Muscle of leg (tissue), 11 donors: ENCODE measurements around the gene PLCD3. TPM values are rescaled to one million over a fixed set of nuclear protein-coding genes. Genes with fewer than 3 reads are reported as not detected.

Source experiments
- DNase-seq: peaks from one replicate; pipeline ENCODE4 v3.0.0; 2013
- H3K27ac ChIP-seq: one replicate; pipeline ENCODE4 v1.5.1; 2013; ENCODE audit warnings: mild to moderate bottlenecking, low read length, control low read depth
- H3K27me3 ChIP-seq: one replicate; pipeline ENCODE4 v1.6.1; 2013; ENCODE audit warnings: low read length; ENCODE audit not compliant: control insufficient read depth, insufficient read depth
- H3K36me3 ChIP-seq: one replicate; pipeline ENCODE4 v1.6.1; 2013; ENCODE audit warnings: low read length; ENCODE audit not compliant: control insufficient read depth, insufficient read depth
- H3K4me1 ChIP-seq: one replicate; pipeline ENCODE4 v1.6.1; 2013; ENCODE audit warnings: low read length; ENCODE audit not compliant: control insufficient read depth, insufficient read depth
- H3K4me3 ChIP-seq: one replicate; pipeline ENCODE4 v1.5.1; 2013; ENCODE audit warnings: low read length, control low read depth
- H3K9me3 ChIP-seq: replicated peaks from 2 replicates; pipeline ENCODE4 v1.6.1; 2013; ENCODE audit warnings: low read depth, low read length; ENCODE audit not compliant: control insufficient read depth
- WGBS: methylation state at CpG from one replicate; pipeline ENCODE4 v1.1.5; 2013; ENCODE audit warnings: missing lambda C conversion rate; ENCODE audit not compliant: insufficient coverage; 5-methylcytosine and 5-hydroxymethylcytosine counted together
- polyA plus RNA-seq, 8 donors: library from polyadenylated mRNA; unstranded; fragments of 120-200 nt; gene quantifications; one replicate each; pipeline versions ENCODE4 v1.2.1 to v1.2.3, GENCODE V29; 2013; ENCODE audit warnings: inconsistent platforms in 1 of 8, low replicate concordance in 1 of 8; ENCODE audit not compliant: insufficient read length in 8 of 8, insufficient read depth in 1 of 8
- total RNA-seq: library from RNA; stranded (reverse); fragments of 120-200 nt; gene quantifications from one replicate; pipeline ENCODE4 v1.2.4, GENCODE V29; 2013

PLCD3 gene
- total and polyA plus RNA-seq, 9 donors, result 15.1 to 53.0 (median 39.4) TPM

GRCh38 chr17:45149669-45150664 lies 17.7 kb upstream of the PLCD3 start:
- H3K4me3 ChIP-seq, result peak overlapping the region; percentile 90
- H3K4me1 ChIP-seq, result peaks cover 29% of the 10 kb centered on the region
- peak; percentile 91 for DNase-seq
- under 1% methylated on average over 35 of the region's 56 CpGs for WGBS
- H3K36me3 ChIP-seq, result no peaks in the 10 kb centered on the region
- no peaks in the 10 kb centered on the region for H3K9me3 ChIP-seq
- H3K27me3 ChIP-seq, result no peaks in the 10 kb centered on the region
- peak overlapping the region; percentile 97 for H3K27ac ChIP-seq

DNA sequence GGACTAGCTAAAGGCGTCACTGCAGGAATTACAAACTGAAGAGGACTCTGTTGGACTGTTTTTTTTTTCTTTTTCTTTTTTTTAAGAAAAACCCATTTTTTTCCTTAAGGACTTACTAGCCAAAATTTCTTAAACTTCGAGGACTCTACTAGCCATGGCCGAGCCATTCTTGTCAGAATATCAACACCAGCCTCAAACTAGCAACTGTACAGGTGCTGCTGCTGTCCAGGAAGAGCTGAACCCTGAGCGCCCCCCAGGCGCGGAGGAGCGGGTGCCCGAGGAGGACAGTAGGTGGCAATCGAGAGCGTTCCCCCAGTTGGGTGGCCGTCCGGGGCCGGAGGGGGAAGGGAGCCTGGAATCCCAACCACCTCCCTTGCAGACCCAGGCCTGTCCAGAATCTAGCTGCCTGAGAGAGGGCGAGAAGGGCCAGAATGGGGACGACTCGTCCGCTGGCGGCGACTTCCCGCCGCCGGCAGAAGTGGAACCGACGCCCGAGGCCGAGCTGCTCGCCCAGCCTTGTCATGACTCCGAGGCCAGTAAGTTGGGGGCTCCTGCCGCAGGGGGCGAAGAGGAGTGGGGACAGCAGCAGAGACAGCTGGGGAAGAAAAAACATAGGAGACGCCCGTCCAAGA lies 16.8 kb upstream of the PLCD3 start:
- no peaks in the 10 kb centered on the region for H3K9me3 ChIP-seq
- peak overlapping the region; percentile 90 for H3K4me3 ChIP-seq
- H3K36me3 ChIP-seq, result no peaks in the 10 kb centered on the region
- 0% methylated on average over 22 of the region's 32 CpGs for WGBS
- H3K4me1 ChIP-seq, result peaks cover 35% of the 10 kb centered on the region
- peak overlapping the region; percentile 97 for H3K27ac ChIP-seq
- H3K27me3 ChIP-seq, result no peaks in the 10 kb centered on the region
- DNase-seq, result peak; percentile 96

DNA sequence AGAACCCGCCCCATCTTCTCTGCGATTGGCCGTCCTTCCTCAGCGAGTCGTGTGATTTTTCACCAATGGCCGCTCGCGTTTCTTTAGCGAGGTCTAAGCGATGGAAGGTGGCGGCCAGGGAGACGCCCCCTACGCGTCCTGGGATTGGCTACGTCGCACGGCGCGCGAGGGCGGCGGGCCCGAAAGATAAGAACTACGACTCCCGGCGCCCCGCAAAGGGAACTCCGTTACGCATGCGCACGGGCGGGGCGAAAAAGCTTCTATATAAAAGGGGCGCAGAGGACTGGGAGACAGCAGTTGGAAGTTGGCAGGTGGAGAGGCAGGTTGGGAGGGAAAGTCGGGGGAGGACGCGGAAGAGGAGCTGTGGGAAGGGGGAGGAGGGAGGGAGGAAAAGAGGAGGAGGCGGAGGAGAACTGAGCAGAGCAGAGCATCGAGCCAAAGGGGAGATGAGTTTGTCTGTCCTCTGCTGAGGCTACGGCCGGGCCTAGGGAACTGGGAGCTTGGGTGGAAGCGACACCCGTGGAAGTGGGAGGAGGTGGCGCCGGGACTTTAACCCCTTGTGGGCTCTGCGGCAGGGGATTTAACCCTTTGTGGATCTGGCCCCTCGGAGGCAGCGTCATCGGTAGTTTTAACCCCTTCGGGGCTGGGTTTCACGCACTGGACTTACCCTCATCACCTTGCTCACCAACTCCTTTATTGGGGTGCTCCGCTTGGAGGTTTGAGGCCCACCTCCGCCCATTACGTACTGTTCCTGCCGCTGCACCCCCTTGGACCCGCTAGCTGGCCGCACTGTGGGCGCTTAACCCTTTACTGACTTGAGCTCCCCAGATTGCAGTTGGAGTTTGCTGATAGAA lies 16.1 kb upstream of the PLCD3 start, which contains the start of gene HEXIM1:
Gene HEXIM1 (plus strand): TSS at position 293 of the 854 bp plus-strand sequence. CDS start 716 bp downstream, outside the sequence.
- under 1% methylated on average over 50 of the region's 58 CpGs for WGBS
- H3K9me3 ChIP-seq, result no peaks in the 10 kb centered on the region
- no peaks in the 10 kb centered on the region for H3K27me3 ChIP-seq
- peak within 1 kb of the TSS; percentile 100 for H3K27ac ChIP-seq
- no peaks in the 10 kb centered on the region for H3K36me3 ChIP-seq
- peak within 1 kb of the TSS; percentile 90 for H3K4me3 ChIP-seq
- peak; percentile 100 for DNase-seq
- H3K4me1 ChIP-seq, result peaks cover 43% of the 10 kb centered on the region

- peak overlapping the region; percentile 76 for H3K4me3 ChIP-seq
- no peaks in the 10 kb centered on the region for H3K36me3 ChIP-seq
- H3K9me3 ChIP-seq, result no peaks in the 10 kb centered on the region
- no peaks in the 10 kb centered on the region for H3K27me3 ChIP-seq
- 0% methylated on average over 31 of the region's 38 CpGs for WGBS
- peak overlapping the region; percentile 100 for H3K27ac ChIP-seq
- peak; percentile 99 for DNase-seq
- H3K4me1 ChIP-seq, result peaks cover 48% of the 10 kb centered on the region
Measured at GRCh38 chr17:45147581-45148182, 15.4 kb upstream of the PLCD3 start.

DNA sequence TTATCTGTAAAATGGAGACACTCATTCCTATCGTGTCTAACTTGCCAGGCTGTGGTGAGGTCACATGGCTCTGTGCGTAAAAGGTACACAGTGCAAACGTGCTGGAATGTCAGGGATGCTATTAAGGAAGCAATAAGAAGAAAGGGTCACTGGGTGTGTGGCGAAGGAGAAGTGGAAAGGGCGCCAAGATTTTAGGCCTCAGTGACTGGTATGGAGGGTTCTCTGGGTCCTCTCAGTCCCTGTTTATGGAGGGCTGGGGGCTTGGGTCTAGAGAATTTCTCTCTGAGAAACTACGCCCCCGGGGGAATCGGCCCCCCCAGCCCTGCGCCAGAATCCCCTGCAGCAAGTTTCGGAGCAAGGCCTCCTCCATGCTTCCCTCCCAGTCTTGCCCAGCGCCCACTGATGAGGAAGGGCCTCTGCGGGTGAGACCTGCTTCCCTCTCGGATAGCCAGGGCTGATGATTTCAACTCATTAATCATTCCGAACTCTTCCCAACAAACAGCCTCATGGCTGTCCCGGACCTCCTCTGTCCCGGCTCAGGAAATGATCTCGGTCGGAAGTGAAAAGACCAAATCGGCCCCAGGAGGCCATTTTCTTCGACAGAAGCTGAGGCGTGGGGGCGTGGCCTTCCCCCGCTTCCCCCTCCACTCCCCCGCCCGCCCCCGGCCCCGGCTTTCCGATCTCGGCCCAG lies 14.7 kb upstream of the PLCD3 start:
- H3K9me3 ChIP-seq, result no peaks in the 10 kb centered on the region
- H3K4me3 ChIP-seq, result peak overlapping the region; percentile 76
- 8% methylated on average over 24 of the region's 29 CpGs for WGBS
- peak overlapping the region; percentile 100 for H3K27ac ChIP-seq
- no peaks in the 10 kb centered on the region for H3K27me3 ChIP-seq
- H3K36me3 ChIP-seq, result no peaks in the 10 kb centered on the region
- H3K4me1 ChIP-seq, result peaks cover 48% of the 10 kb centered on the region
- DNase-seq, result peak; percentile 97

DNA sequence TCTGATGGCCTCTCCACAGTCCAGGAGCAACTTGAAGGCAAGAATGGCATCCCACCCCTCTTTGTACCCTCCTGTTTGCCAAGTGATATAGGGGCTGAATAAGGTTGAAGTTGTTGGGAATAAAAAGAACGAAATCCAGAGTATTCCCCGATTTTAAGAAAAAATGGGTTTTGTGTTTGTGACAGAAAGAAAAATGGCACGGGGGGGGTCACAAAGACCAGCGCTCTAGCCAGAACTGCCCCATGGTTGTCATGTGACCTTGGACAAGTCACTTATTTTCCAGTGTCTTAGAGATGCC lies 14.2 kb upstream of the PLCD3 start:
- no peaks in the 10 kb centered on the region for H3K36me3 ChIP-seq
- 89% methylated on average over 4 of the region's 4 CpGs for WGBS
- H3K27me3 ChIP-seq, result no peaks in the 10 kb centered on the region
- H3K4me3 ChIP-seq, result peak overlapping the region; percentile 76
- no peaks in the 10 kb centered on the region for H3K9me3 ChIP-seq
- DNase-seq, result no peak
- peaks cover 44% of the 10 kb centered on the region for H3K4me1 ChIP-seq
- H3K27ac ChIP-seq, result peak overlapping the region; percentile 100

DNA sequence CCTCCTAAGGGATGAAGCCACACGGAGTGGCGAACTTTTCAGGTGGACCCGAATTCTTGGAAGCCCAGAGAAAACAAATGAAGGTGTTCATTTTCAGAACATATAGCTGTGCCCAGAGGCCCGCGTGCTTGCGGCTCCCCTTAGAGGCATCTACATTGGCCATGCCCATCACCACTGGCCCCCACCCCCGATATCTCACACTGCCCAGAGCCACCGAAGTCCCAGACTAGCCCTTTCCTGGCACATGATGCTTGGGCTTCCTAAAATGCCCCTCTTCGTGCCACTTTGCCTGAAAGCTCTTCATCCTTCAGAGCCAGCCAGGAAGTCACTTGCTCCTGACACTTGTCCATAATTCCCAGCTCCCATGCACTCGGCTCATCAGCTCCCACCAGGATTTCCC lies 13.9 kb upstream of the PLCD3 start:
- H3K27me3 ChIP-seq, result no peaks in the 10 kb centered on the region
- H3K9me3 ChIP-seq, result no peaks in the 10 kb centered on the region
- H3K27ac ChIP-seq, result peak overlapping the region; percentile 100
- no peak for DNase-seq
- H3K4me1 ChIP-seq, result peaks cover 40% of the 10 kb centered on the region
- no peak overlapping the region for H3K4me3 ChIP-seq
- no peaks in the 10 kb centered on the region for H3K36me3 ChIP-seq
- WGBS, result 75% methylated on average over 10 of the region's 10 CpGs

DNA sequence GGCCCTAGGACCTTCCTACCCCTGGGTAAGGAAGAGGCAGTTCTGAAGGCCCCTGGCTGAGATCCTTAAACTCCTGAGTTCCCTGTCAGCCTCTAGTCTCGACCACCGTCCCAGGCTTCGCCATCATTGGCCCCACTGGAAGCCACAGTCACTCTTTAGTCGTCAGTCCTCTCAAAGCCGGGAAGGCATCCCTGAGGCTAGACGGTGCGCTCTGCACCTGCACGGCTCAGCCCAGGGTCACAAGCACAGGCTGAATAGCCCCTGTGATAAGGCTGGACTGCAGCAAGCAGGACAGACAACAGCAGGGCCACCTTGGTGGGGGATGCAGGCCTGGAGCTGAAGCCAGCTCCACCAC lies 12.7 kb upstream of the PLCD3 start:
- Histone ChIP-seq H3K27ac (peak overlapping the region; percentile 89), H3K36me3 (no peaks in the 10 kb centered on the region), H3K27me3 (no peaks in the 10 kb centered on the region), H3K4me3 (no peak overlapping the region), H3K9me3 (no peaks in the 10 kb centered on the region), H3K4me1 (peaks cover 38% of the 10 kb centered on the region)
- WGBS, result 66% methylated on average over 8 of the region's 8 CpGs
- no peak for DNase-seq
